Stomach smooth muscle (tissue), 2 donors: ENCODE results near the gene ALLC.

ENCODE experiments used
- H3K27ac ChIP-seq: one replicate; pipeline ENCODE4 v1.7.0; 2013; ENCODE audit warnings: mild to moderate bottlenecking, low read length, inconsistent platforms
- H3K27me3 ChIP-seq, 2 donors: one replicate each; pipeline ENCODE4 v1.7.0; 2013; ENCODE audit warnings: low read length in 2 of 2; ENCODE audit not compliant: insufficient read depth in 2 of 2, control insufficient read depth in 1 of 2
- H3K36me3 ChIP-seq, 2 donors: one replicate each; pipeline ENCODE4 v1.7.0; 2013; ENCODE audit warnings: low read length in 2 of 2; ENCODE audit not compliant: control insufficient read depth in 2 of 2, insufficient read depth in 2 of 2
- H3K4me1 ChIP-seq: one replicate; pipeline ENCODE4 v1.7.0; 2013; ENCODE audit warnings: low read length; ENCODE audit not compliant: control insufficient read depth, insufficient read depth
- H3K4me3 ChIP-seq, 2 donors: one replicate each; pipeline ENCODE4 v1.7.0; 2013; ENCODE audit warnings: low read length in 2 of 2
- H3K9ac ChIP-seq, 2 donors: one replicate each; pipeline ENCODE4 v1.7.0; 2013; ENCODE audit warnings: low read length in 2 of 2, mild to moderate bottlenecking in 1 of 2
- H3K9me3 ChIP-seq, 2 donors: one replicate each; pipeline ENCODE4 v1.7.0; 2013; ENCODE audit warnings: low read length in 2 of 2; ENCODE audit not compliant: control insufficient read depth in 2 of 2
- donor health status: healthy.
- donor health status: Pancreatic carcinoma.

Gene ALLC

GRCh38 chr2:3641841-3642421 is 16.1 kb upstream of the ALLC start:
- H3K36me3 ChIP-seq: no peaks in the 10 kb centered on the region
- no peaks in the 10 kb centered on the region for H3K4me1 ChIP-seq
- H3K4me3 ChIP-seq: no peak overlapping the region
- no peaks in the 10 kb centered on the region for H3K9me3 ChIP-seq
- no peak overlapping the region for H3K9ac ChIP-seq
- no peak overlapping the region for H3K27ac ChIP-seq
- no peaks in the 10 kb centered on the region for H3K27me3 ChIP-seq

GRCh38 chr2:3642521-3643215 is 15.3 kb upstream of the ALLC start:
- H3K27me3 ChIP-seq: no peaks in the 10 kb centered on the region
- no peak overlapping the region for H3K27ac ChIP-seq
- no peaks in the 10 kb centered on the region for H3K4me1 ChIP-seq
- no peak overlapping the region for H3K4me3 ChIP-seq
- no peak overlapping the region for H3K9ac ChIP-seq
- no peaks in the 10 kb centered on the region for H3K9me3 ChIP-seq
- no peaks in the 10 kb centered on the region for H3K36me3 ChIP-seq

GRCh38 chr2:3643371-3644245 is 14.4 kb upstream of the ALLC start:
- Histone ChIP-seq H3K9me3 (no peaks in the 10 kb centered on the region), H3K4me3 (no peak overlapping the region), H3K4me1 (no peaks in the 10 kb centered on the region), H3K36me3 (no peaks in the 10 kb centered on the region), H3K27me3 (no peaks in the 10 kb centered on the region), H3K9ac (no peak overlapping the region), H3K27ac (no peak overlapping the region)

GRCh38 chr2:3644246-3644525 is 13.8 kb upstream of the ALLC start:
- no peaks in the 10 kb centered on the region for H3K27me3 ChIP-seq
- H3K9ac ChIP-seq: no peak overlapping the region
- H3K4me3 ChIP-seq: no peak overlapping the region
- no peaks in the 10 kb centered on the region for H3K9me3 ChIP-seq
- no peaks in the 10 kb centered on the region for H3K4me1 ChIP-seq
- no peak overlapping the region for H3K27ac ChIP-seq
- no peaks in the 10 kb centered on the region for H3K36me3 ChIP-seq

GRCh38 chr2:3644891-3645605 is 13.0 kb upstream of the ALLC start:
- Histone ChIP-seq H3K27ac (no peak overlapping the region), H3K9me3 (no peaks in the 10 kb centered on the region), H3K4me3 (no peak overlapping the region), H3K27me3 (no peaks in the 10 kb centered on the region), H3K9ac (no peak overlapping the region), H3K36me3 (no peaks in the 10 kb centered on the region), H3K4me1 (no peaks in the 10 kb centered on the region)

GRCh38 chr2:3645745-3646389 is 12.1 kb upstream of the ALLC start:
- Histone ChIP-seq H3K9ac (no peak overlapping the region), H3K36me3 (no peaks in the 10 kb centered on the region), H3K4me1 (peaks cover 6% of the 10 kb centered on the region), H3K27ac (no peak overlapping the region), H3K4me3 (no peak overlapping the region), H3K9me3 (no peaks in the 10 kb centered on the region), H3K27me3 (no peaks in the 10 kb centered on the region)

- H3K4me3 ChIP-seq: no peak overlapping the region
- H3K27ac ChIP-seq: no peak overlapping the region
- H3K27me3 ChIP-seq: no peaks in the 10 kb centered on the region
- peaks cover 8% of the 10 kb centered on the region for H3K4me1 ChIP-seq
- H3K9me3 ChIP-seq: no peaks in the 10 kb centered on the region
- H3K36me3 ChIP-seq: no peaks in the 10 kb centered on the region
- H3K9ac ChIP-seq: no peak overlapping the region
Measured at GRCh38 chr2:3646446-3646845, 11.6 kb upstream of the ALLC start.

GRCh38 chr2:3647246-3647645 is 10.8 kb upstream of the ALLC start:
- no peak overlapping the region for H3K27ac ChIP-seq
- H3K4me1 ChIP-seq: peaks cover 16% of the 10 kb centered on the region
- no peaks in the 10 kb centered on the region for H3K27me3 ChIP-seq
- H3K36me3 ChIP-seq: no peaks in the 10 kb centered on the region
- H3K4me3 ChIP-seq: no peak overlapping the region
- H3K9ac ChIP-seq: no peak overlapping the region
- no peaks in the 10 kb centered on the region for H3K9me3 ChIP-seq

GRCh38 chr2:3647831-3648651 is 10.0 kb upstream of the ALLC start:
- H3K9ac ChIP-seq: no peak overlapping the region
- H3K4me1 ChIP-seq: peaks cover 17% of the 10 kb centered on the region

More at GRCh38 chr2:3647831-3648651, 10.0 kb upstream of the ALLC start:
- H3K9me3 ChIP-seq: no peaks in the 10 kb centered on the region
- H3K4me3 ChIP-seq: no peak overlapping the region
- no peaks in the 10 kb centered on the region for H3K36me3 ChIP-seq
- no peak overlapping the region for H3K27ac ChIP-seq
- H3K27me3 ChIP-seq: no peaks in the 10 kb centered on the region
